ENCODE data around the gene CHEK2. TPM values are rescaled to one million over a fixed set of nuclear protein-coding genes. Genes with fewer than 3 reads are reported as not detected.
"Not testable (repeated sequence)": the region's sequence is repeated elsewhere in the genome, so short reads cannot be mapped to it uniquely, and the experiment has no call there.

CHEK2 gene
- total RNA-seq, 1 experiment from 2014 or later: 38.6 TPM

GRCh38 chr22:28759861-28760560 lies 18.4 kb upstream of the CHEK2 start:
- Histone ChIP-seq H3K4me3 (no peak overlapping the region), H3K9me3 (no peaks in the 10 kb centered on the region), H3K27me3 (no peaks in the 10 kb centered on the region), H3K36me3 (no peaks in the 10 kb centered on the region)
- DNase-seq: no peak

GRCh38 chr22:28754512-28754911 lies 12.9 kb upstream of the CHEK2 start:
- not testable (repeated sequence) for H3K4me3 ChIP-seq, DNase-seq

GRCh38 chr22:28750471-28750881 lies 8.9 kb upstream of the CHEK2 start:
- Histone ChIP-seq H3K4me3 (no peak overlapping the region), H3K27me3 (no peaks in the 10 kb centered on the region), H3K9me3 (no peaks in the 10 kb centered on the region), H3K36me3 (peaks cover 27% of the 10 kb centered on the region)
- DNase-seq: peak; percentile 5

More at GRCh38 chr22:28754512-28754911, 12.9 kb upstream of the CHEK2 start:
- not testable (repeated sequence) for H3K27me3 ChIP-seq, H3K9me3 ChIP-seq, H3K36me3 ChIP-seq

- H3K9me3 ChIP-seq: no peaks in the 10 kb centered on the region
- DNase-seq: no peak
These were observed 2.2 kb upstream of the CHEK2 start for GRCh38 chr22:28743852-28744251.

GRCh38 chr22:28742562-28742962 lies 942 bp upstream of the CHEK2 start:
- Histone ChIP-seq H3K27me3 (no peaks in the 10 kb centered on the region), H3K36me3 (peaks cover 30% of the 10 kb centered on the region), H3K4me3 (peak overlapping the region; percentile 96), H3K9me3 (no peaks in the 10 kb centered on the region)
- no peak for DNase-seq

More at GRCh38 chr22:28743852-28744251, 2.2 kb upstream of the CHEK2 start:
- Histone ChIP-seq H3K4me3 (no peak overlapping the region), H3K36me3 (peaks cover 36% of the 10 kb centered on the region), H3K27me3 (no peaks in the 10 kb centered on the region)

GRCh38 chr22:28741200-28741784 lies 328 bp downstream of the CHEK2 start:
- Histone ChIP-seq H3K36me3 (peaks cover 29% of the 10 kb centered on the region), H3K4me3 (peak overlapping the region; percentile 96), H3K9me3 (no peaks in the 10 kb centered on the region), H3K27me3 (no peaks in the 10 kb centered on the region)
- no peak for DNase-seq

- H3K27me3 ChIP-seq, H3K4me3 ChIP-seq, H3K9me3 ChIP-seq: not testable (repeated sequence)
- peak; percentile 58 for DNase-seq
- H3K36me3 ChIP-seq: peaks cover 17% of the 10 kb centered on the region
These were observed 2.7 kb downstream of the CHEK2 start for GRCh38 chr22:28738876-28739275.

- Histone ChIP-seq H3K4me3 (no peak overlapping the region), H3K36me3 (peaks cover 19% of the 10 kb centered on the region), H3K9me3 (no peaks in the 10 kb centered on the region), H3K27me3 (no peaks in the 10 kb centered on the region)
- DNase-seq: no peak
These were observed 3.9 kb downstream of the CHEK2 start for GRCh38 chr22:28737701-28738100.

- DNase-seq: no peak
- no peaks in the 10 kb centered on the region for H3K9me3 ChIP-seq
These were observed 5.1 kb downstream of the CHEK2 start for GRCh38 chr22:28736301-28737155.

GRCh38 chr22:28734393-28734792 lies 7.2 kb downstream of the CHEK2 start:
- DNase-seq: no peak
- no peaks in the 10 kb centered on the region for H3K27me3 ChIP-seq
- H3K36me3 ChIP-seq: peaks cover 21% of the 10 kb centered on the region
- no peaks in the 10 kb centered on the region for H3K9me3 ChIP-seq
- H3K4me3 ChIP-seq: no peak overlapping the region

More at GRCh38 chr22:28736301-28737155, 5.1 kb downstream of the CHEK2 start:
- Histone ChIP-seq H3K4me3 (no peak overlapping the region), H3K27me3 (no peaks in the 10 kb centered on the region), H3K36me3 (peaks cover 21% of the 10 kb centered on the region)

GRCh38 chr22:28730179-28730578 lies 11.4 kb downstream of the CHEK2 start:
- DNase-seq: no peak
- H3K4me3 ChIP-seq: no peak overlapping the region
- H3K9me3 ChIP-seq: no peaks in the 10 kb centered on the region
- H3K27me3 ChIP-seq: no peaks in the 10 kb centered on the region
- H3K36me3 ChIP-seq: peaks cover 25% of the 10 kb centered on the region

- DNase-seq: no peak
- no peak overlapping the region for H3K4me3 ChIP-seq
- H3K36me3 ChIP-seq: peaks cover 26% of the 10 kb centered on the region
- no peaks in the 10 kb centered on the region for H3K27me3 ChIP-seq
- no peaks in the 10 kb centered on the region for H3K9me3 ChIP-seq
These were observed 12.9 kb downstream of the CHEK2 start for GRCh38 chr22:28728621-28729313.

- DNase-seq: no peak
- no peaks in the 10 kb centered on the region for H3K9me3 ChIP-seq
- no peak overlapping the region for H3K4me3 ChIP-seq
- no peaks in the 10 kb centered on the region for H3K27me3 ChIP-seq
- peaks cover 24% of the 10 kb centered on the region for H3K36me3 ChIP-seq
These were observed 13.6 kb downstream of the CHEK2 start for GRCh38 chr22:28728002-28728401.

GRCh38 chr22:28718044-28718443 lies 23.6 kb downstream of the CHEK2 start:
- Histone ChIP-seq H3K9me3 (no peaks in the 10 kb centered on the region), H3K36me3 (peaks cover 37% of the 10 kb centered on the region), H3K27me3 (no peaks in the 10 kb centered on the region), H3K4me3 (no peak overlapping the region)
- DNase-seq: no peak

GRCh38 chr22:28716686-28717085 lies 24.9 kb downstream of the CHEK2 start:
- Histone ChIP-seq H3K9me3 (no peaks in the 10 kb centered on the region), H3K27me3 (no peaks in the 10 kb centered on the region), H3K4me3 (no peak overlapping the region), H3K36me3 (peaks cover 34% of the 10 kb centered on the region)
- DNase-seq: no peak

- Histone ChIP-seq H3K36me3 (peaks cover 35% of the 10 kb centered on the region), H3K27me3 (no peaks in the 10 kb centered on the region), H3K4me3 (no peak overlapping the region), H3K9me3 (no peaks in the 10 kb centered on the region)
- no peak for DNase-seq
These were observed 26.0 kb downstream of the CHEK2 start for GRCh38 chr22:28715611-28716010.

Measured in MG63 (cell line).